ENCODE data around the gene SYT15.
"Not testable (repeated sequence)": the region's sequence is repeated elsewhere in the genome, so short reads cannot be mapped to it uniquely, and the experiment has no call there.

SYT15 gene

DNA sequence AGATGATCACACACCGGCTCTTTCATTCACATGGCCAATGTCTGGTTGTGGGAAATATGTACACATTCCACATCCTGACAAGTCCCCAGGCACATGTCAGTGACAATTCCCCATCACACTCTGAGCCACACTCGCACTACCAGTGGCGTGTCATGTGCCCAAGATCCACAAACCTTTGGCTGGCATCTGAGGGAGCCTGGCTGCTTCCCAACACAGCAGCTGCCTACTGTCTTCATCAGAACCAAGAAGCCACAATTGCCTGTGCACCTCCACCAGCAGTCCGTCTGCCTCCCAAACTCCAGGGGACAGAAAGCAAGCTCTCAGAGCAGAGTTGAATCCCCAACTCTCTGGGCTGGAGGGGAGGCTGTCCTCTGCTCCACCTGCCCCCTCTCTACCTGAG lies 6.2 kb upstream of the SYT15 start:
- not testable (repeated sequence) for H3K27me3 ChIP-seq (ENCODE audit: control insufficient read depth, insufficient read depth, low read length); H3K36me3 ChIP-seq (ENCODE audit: control insufficient read depth, insufficient read depth, low read length); H3K27ac ChIP-seq (ENCODE audit: low read depth, low read length); H3K4me3 ChIP-seq (ENCODE audit: low read length); H3K9ac ChIP-seq (ENCODE audit: low read length); H3K4me1 ChIP-seq (ENCODE audit: control insufficient read depth, insufficient read depth, low read length)

- H3K36me3 ChIP-seq (ENCODE audit: control insufficient read depth, insufficient read depth, low read length); H3K4me3 ChIP-seq (ENCODE audit: low read length); H3K27ac ChIP-seq (ENCODE audit: low read depth, low read length); H3K9ac ChIP-seq (ENCODE audit: low read length); H3K27me3 ChIP-seq (ENCODE audit: control insufficient read depth, insufficient read depth, low read length); H3K4me1 ChIP-seq (ENCODE audit: control insufficient read depth, insufficient read depth, low read length): not testable (repeated sequence)
Observed at GRCh38 chr10:46573314-46573713, 5.6 kb upstream of the SYT15 start.

DNA sequence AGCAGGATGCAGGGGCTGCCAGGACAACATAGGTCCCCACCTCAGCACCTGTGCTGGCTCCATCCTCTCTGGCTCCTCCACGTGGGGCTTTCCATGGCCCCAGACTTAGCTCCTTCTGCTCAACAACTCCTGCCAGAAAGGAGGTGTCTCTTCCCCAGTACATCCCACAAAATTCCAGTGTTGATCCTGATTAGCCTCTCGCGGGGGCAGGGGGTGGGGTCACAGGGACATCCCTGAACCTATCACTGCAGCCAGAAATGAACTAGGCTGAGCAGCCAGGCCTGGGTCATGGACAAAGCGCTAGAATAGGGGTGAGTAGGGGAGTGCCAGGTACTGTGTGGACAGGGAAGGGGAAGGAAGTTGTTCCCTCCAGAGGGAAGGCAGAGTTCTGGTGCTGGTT lies 5.0 kb upstream of the SYT15 start:
- not testable (repeated sequence) for H3K4me3 ChIP-seq (ENCODE audit: low read length)

GRCh38 chr10:46577624-46578473 lies 1.1 kb upstream of the SYT15 start:
- H3K27ac ChIP-seq (ENCODE audit: low read depth, low read length); H3K27me3 ChIP-seq (ENCODE audit: control insufficient read depth, insufficient read depth, low read length); H3K4me3 ChIP-seq (ENCODE audit: low read length); H3K4me1 ChIP-seq (ENCODE audit: control insufficient read depth, insufficient read depth, low read length); H3K9ac ChIP-seq (ENCODE audit: low read length); H3K36me3 ChIP-seq (ENCODE audit: control insufficient read depth, insufficient read depth, low read length): not testable (repeated sequence)

More for the DNA sequence above, 5.0 kb upstream of the SYT15 start:
- H3K27ac ChIP-seq (ENCODE audit: low read depth, low read length); H3K27me3 ChIP-seq (ENCODE audit: control insufficient read depth, insufficient read depth, low read length); H3K4me1 ChIP-seq (ENCODE audit: control insufficient read depth, insufficient read depth, low read length); H3K36me3 ChIP-seq (ENCODE audit: control insufficient read depth, insufficient read depth, low read length); H3K9ac ChIP-seq (ENCODE audit: low read length): not testable (repeated sequence)

- H3K4me1 ChIP-seq (ENCODE audit: control insufficient read depth, insufficient read depth, low read length); H3K27me3 ChIP-seq (ENCODE audit: control insufficient read depth, insufficient read depth, low read length); H3K4me3 ChIP-seq (ENCODE audit: low read length); H3K36me3 ChIP-seq (ENCODE audit: control insufficient read depth, insufficient read depth, low read length); H3K9ac ChIP-seq (ENCODE audit: low read length); H3K27ac ChIP-seq (ENCODE audit: low read depth, low read length): not testable (repeated sequence)
Observed at GRCh38 chr10:46579378-46579777, 450 bp downstream of the SYT15 start.

DNA sequence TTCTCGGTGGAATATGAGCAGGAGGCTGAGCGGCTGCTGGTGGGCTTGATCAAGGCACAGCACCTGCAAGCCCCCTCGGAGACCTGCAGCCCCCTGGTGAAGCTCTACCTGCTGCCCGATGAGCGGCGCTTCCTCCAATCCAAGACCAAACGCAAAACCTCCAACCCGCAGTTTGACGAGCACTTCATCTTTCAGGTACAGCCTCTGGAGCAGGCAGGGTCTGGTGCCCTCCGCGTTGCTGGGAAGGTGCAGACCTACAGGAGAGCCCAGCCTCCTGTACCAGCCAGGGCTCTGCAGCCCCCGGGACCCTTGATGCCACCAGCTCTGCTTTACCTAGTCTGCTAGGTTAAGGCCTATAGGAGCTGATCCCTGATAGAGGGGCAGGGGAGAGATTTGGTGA lies 3.1 kb downstream of the SYT15 start:
- not testable (repeated sequence) for H3K9ac ChIP-seq (ENCODE audit: low read length); H3K27me3 ChIP-seq (ENCODE audit: control insufficient read depth, insufficient read depth, low read length); H3K4me3 ChIP-seq (ENCODE audit: low read length); H3K4me1 ChIP-seq (ENCODE audit: control insufficient read depth, insufficient read depth, low read length); H3K36me3 ChIP-seq (ENCODE audit: control insufficient read depth, insufficient read depth, low read length); H3K27ac ChIP-seq (ENCODE audit: low read depth, low read length)

DNA sequence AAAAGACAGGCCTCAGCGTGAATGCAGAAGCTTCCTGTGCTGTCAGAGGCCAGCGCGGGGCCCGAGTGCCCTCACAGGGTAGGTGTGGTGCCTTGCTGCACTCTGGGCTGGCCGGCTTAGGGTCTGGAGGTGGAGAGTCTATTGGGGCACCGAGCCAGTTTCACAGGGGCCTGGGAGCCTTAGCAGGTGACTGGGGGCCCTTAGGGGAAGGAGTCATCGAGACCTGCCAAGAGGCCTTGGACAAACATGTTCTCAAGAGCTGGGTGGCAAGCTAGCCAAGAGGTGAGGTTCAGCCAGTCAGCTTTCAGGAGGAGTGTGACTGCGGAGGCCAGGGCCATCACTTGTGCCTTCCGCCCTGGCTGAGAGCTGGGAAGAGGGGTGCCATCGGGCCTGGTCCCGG lies 3.6 kb downstream of the SYT15 start:
- H3K4me3 ChIP-seq (ENCODE audit: low read length); H3K9ac ChIP-seq (ENCODE audit: low read length); H3K4me1 ChIP-seq (ENCODE audit: control insufficient read depth, insufficient read depth, low read length); H3K27me3 ChIP-seq (ENCODE audit: control insufficient read depth, insufficient read depth, low read length); H3K36me3 ChIP-seq (ENCODE audit: control insufficient read depth, insufficient read depth, low read length); H3K27ac ChIP-seq (ENCODE audit: low read depth, low read length): not testable (repeated sequence)

DNA sequence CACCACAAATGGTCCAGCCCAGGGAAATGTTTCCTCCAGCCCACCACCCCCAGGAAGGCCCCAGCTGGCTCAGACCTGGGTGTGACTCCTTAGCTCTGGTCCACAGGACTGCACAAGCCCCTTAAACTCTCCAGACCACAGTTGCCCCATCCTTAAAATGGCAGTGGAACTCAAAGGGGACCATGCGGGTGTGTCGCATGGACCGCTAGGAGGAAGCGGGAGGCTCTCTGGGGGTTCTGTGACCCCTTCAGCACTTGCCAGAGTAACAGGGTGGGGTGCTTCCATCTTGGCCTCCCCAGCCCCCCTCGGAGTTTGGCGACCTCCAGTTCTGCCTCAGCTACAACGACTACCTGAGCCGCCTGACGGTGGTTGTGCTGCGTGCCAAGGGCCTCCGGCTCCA lies 5.3 kb downstream of the SYT15 start:
- H3K4me3 ChIP-seq (ENCODE audit: low read length); H3K36me3 ChIP-seq (ENCODE audit: control insufficient read depth, insufficient read depth, low read length); H3K9ac ChIP-seq (ENCODE audit: low read length); H3K4me1 ChIP-seq (ENCODE audit: control insufficient read depth, insufficient read depth, low read length); H3K27ac ChIP-seq (ENCODE audit: low read depth, low read length); H3K27me3 ChIP-seq (ENCODE audit: control insufficient read depth, insufficient read depth, low read length): not testable (repeated sequence)

DNA sequence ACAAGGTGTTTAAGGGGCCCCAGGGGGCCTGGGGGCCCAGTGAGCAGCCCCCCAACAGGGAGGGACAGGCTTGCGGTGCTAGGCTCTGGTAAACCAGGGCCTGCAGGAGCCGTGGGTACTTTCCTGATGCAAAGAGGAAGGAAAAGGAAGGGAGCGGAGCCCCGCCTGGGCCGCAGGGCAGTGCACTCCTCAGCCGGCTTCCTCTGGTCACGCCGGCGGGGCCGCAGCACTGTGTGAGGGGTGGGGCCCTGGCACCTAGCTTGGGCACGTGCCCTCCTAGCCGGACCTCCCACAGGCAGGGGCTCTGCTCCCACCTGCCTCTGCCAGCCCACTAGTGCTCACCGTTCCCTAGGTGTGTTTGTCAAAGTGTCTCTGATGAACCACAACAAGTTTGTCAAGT lies 6.3 kb downstream of the SYT15 start:
- H3K9ac ChIP-seq (ENCODE audit: low read length); H3K27ac ChIP-seq (ENCODE audit: low read depth, low read length); H3K36me3 ChIP-seq (ENCODE audit: control insufficient read depth, insufficient read depth, low read length); H3K4me1 ChIP-seq (ENCODE audit: control insufficient read depth, insufficient read depth, low read length); H3K4me3 ChIP-seq (ENCODE audit: low read length); H3K27me3 ChIP-seq (ENCODE audit: control insufficient read depth, insufficient read depth, low read length): not testable (repeated sequence)

DNA sequence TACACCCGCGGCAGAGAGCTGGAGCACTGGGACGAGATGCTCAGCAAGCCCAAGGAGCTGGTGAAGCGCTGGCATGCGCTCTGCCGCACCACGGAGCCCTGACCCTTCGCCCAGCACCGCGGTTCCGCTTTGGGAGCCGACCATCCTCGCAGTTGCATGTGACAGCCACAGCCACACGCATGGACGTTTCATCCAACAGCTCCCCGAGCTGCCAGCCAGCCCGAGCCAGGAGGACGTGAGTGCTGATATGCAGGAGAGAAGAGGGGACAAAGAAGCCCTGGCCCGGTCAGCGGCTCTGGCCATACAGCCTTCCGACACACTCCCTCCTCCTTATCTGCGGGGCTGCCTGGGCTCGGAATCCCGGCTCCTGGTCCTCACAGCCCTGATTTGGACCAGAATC lies 8.6 kb downstream of the SYT15 start:
- H3K4me3 ChIP-seq (ENCODE audit: low read length); H3K9ac ChIP-seq (ENCODE audit: low read length); H3K27ac ChIP-seq (ENCODE audit: low read depth, low read length); H3K4me1 ChIP-seq (ENCODE audit: control insufficient read depth, insufficient read depth, low read length); H3K36me3 ChIP-seq (ENCODE audit: control insufficient read depth, insufficient read depth, low read length); H3K27me3 ChIP-seq (ENCODE audit: control insufficient read depth, insufficient read depth, low read length): not testable (repeated sequence)

- H3K27me3 ChIP-seq (ENCODE audit: control insufficient read depth, insufficient read depth, low read length); H3K9ac ChIP-seq (ENCODE audit: low read length); H3K4me3 ChIP-seq (ENCODE audit: low read length); H3K27ac ChIP-seq (ENCODE audit: low read depth, low read length); H3K36me3 ChIP-seq (ENCODE audit: control insufficient read depth, insufficient read depth, low read length); H3K4me1 ChIP-seq (ENCODE audit: control insufficient read depth, insufficient read depth, low read length): not testable (repeated sequence)
Observed at GRCh38 chr10:46588221-46588620, 9.3 kb downstream of the SYT15 start.

DNA sequence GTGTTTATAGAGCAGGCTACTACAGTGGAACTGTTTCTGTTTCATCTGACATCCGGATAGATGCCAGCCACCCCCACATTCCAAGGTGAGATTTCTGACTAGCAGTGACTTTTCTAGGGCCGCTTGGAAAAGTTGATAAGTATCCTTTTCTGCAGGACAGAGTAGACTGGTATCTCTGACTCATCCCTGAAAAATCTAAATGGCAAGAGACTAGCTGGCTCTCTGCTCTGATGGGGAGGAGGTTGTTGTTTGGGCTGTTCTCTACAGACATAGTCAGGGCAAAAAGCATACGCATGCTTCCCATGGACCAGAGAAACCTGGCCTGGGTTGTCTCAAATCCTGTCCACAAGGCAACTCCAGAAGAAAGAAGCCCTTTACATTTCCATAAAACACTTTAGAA lies 10.7 kb downstream of the SYT15 start:
- not testable (repeated sequence) for H3K27ac ChIP-seq (ENCODE audit: low read depth, low read length); H3K9ac ChIP-seq (ENCODE audit: low read length); H3K27me3 ChIP-seq (ENCODE audit: control insufficient read depth, insufficient read depth, low read length); H3K4me1 ChIP-seq (ENCODE audit: control insufficient read depth, insufficient read depth, low read length); H3K4me3 ChIP-seq (ENCODE audit: low read length); H3K36me3 ChIP-seq (ENCODE audit: control insufficient read depth, insufficient read depth, low read length)

DNA sequence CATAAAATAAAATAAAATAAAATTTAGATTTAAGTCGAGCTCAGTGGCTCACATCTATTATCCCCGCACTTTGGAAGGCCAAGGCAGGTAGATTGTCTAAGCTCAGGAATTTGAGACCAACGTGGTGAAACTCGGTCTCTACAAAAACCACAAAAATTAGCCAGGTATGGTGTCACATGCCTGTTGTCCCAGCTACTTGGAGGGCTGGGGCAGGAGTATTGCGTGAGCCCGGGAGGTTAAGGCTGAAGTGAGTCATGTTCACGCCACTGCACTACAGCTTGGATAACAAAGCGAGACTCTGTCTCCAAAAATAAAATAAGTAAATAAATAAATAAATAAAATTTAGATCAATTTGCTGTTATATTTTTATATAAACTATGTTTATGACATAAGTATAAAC lies 12.1 kb downstream of the SYT15 start:
- H3K27me3 ChIP-seq (ENCODE audit: control insufficient read depth, insufficient read depth, low read length); H3K27ac ChIP-seq (ENCODE audit: low read depth, low read length); H3K36me3 ChIP-seq (ENCODE audit: control insufficient read depth, insufficient read depth, low read length); H3K4me3 ChIP-seq (ENCODE audit: low read length); H3K4me1 ChIP-seq (ENCODE audit: control insufficient read depth, insufficient read depth, low read length); H3K9ac ChIP-seq (ENCODE audit: low read length): not testable (repeated sequence)
